ENCODE measurements around the gene GMPR. TPM values are rescaled to one million over a fixed set of nuclear protein-coding genes. Genes with fewer than 3 reads are reported as not detected.
"Not testable (repeated sequence)": the region's sequence is repeated elsewhere in the genome, so short reads cannot be mapped to it uniquely, and the experiment has no call there.

Gene GMPR
- total and polyA plus RNA-seq, 9 donors = 27.0 to 66.6 (median 51.6) TPM

DNA sequence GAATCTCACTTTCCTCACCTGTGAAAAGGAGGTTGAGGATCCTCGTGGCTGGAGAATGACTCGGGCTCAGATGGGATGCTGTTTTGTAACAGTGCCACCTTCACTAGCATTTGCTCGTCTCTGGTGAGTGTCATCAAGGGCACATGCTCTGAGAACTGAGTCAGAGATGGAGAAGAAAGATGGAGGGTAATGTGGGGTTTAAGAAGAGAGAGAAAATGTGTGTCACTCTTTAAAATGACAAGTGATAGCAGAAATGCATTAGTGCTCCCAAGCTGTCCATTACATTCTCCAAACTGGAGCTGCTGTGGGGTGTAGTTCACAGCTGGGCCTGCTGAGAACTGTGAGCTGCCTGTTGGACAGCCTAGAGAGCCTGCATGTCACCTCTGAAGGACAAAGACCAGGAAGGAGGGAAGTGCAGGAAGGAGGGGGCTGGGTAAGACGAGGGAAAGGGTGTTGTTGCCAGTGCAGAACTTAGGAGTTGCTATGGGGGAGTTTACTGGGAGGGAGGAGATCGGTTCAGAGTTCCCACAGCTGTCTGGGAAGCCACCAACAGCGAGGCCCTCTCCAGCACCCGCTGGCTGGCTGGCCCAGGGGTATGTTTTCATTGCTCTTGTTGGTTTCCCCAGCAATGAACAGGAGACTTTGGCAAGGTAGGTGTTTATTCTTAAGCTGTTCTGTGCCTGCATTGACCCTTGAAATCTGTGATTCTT is 19.8 kb downstream of the GMPR start:
- no peak overlapping the region for H3K4me3 ChIP-seq (ENCODE audit: low read length)
- H3K4me1 ChIP-seq (ENCODE audit: control insufficient read depth, insufficient read depth, low read length) = no peaks in the 10 kb centered on the region
- no peak overlapping the region for H3K27ac ChIP-seq (ENCODE audit: low read length)
- no peak for DNase-seq
- no peaks in the 10 kb centered on the region for H3K9me3 ChIP-seq (replicated peaks; ENCODE audit: control insufficient read depth, low read depth, low read length)
- H3K27me3 ChIP-seq (ENCODE audit: control insufficient read depth, insufficient read depth, low read length) = no peaks in the 10 kb centered on the region
- H3K36me3 ChIP-seq (ENCODE audit: control insufficient read depth, insufficient read depth, low read length) = peaks cover 4% of the 10 kb centered on the region
- 57% methylated on average over 5 of the region's 7 CpGs for WGBS (ENCODE audit: insufficient coverage)

GRCh38 chr6:16258709-16259075 is 20.3 kb downstream of the GMPR start:
- peaks cover 4% of the 10 kb centered on the region for H3K36me3 ChIP-seq (ENCODE audit: control insufficient read depth, insufficient read depth, low read length)
- no peaks in the 10 kb centered on the region for H3K9me3 ChIP-seq (replicated peaks; ENCODE audit: control insufficient read depth, low read depth, low read length)
- 51% methylated on average over 4 of the region's 6 CpGs for WGBS (ENCODE audit: insufficient coverage)
- DNase-seq = peak; percentile 51
- no peak overlapping the region for H3K4me3 ChIP-seq (ENCODE audit: low read length)
- H3K4me1 ChIP-seq (ENCODE audit: control insufficient read depth, insufficient read depth, low read length) = no peaks in the 10 kb centered on the region
- H3K27me3 ChIP-seq (ENCODE audit: control insufficient read depth, insufficient read depth, low read length) = no peaks in the 10 kb centered on the region
- H3K27ac ChIP-seq (ENCODE audit: low read length) = no peak overlapping the region

GRCh38 chr6:16259604-16260003 is 21.2 kb downstream of the GMPR start:
- not testable (repeated sequence) for H3K36me3 ChIP-seq (ENCODE audit: control insufficient read depth, insufficient read depth, low read length); H3K4me3 ChIP-seq (ENCODE audit: low read length); H3K27me3 ChIP-seq (ENCODE audit: control insufficient read depth, insufficient read depth, low read length); DNase-seq; H3K4me1 ChIP-seq (ENCODE audit: control insufficient read depth, insufficient read depth, low read length); H3K27ac ChIP-seq (ENCODE audit: low read length); H3K9me3 ChIP-seq (replicated peaks; ENCODE audit: control insufficient read depth, low read depth, low read length)
- WGBS (ENCODE audit: insufficient coverage) = no CpG with 5 or more reads among the region's 3 CpGs

DNA sequence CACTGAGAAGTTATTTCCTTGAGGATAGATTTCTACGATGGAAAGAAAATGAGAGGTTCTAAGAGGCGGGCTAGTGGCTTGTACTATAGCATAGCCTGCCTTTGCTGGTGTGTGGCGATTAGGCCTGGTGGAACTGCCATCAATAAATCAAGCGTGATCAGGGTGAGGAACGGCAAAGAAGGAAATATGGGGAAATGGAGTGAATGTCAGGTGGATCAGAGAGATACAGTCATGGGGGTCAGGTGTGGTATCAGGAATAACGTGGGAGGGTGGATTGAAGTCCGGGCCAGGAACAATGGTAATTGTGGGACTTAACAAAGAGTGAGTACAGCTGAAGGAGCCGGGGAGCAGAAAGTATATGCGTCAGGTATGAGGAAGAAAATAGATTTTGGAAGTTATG is 22.2 kb downstream of the GMPR start:
- H3K4me3 ChIP-seq (ENCODE audit: low read length); H3K27me3 ChIP-seq (ENCODE audit: control insufficient read depth, insufficient read depth, low read length); H3K36me3 ChIP-seq (ENCODE audit: control insufficient read depth, insufficient read depth, low read length); DNase-seq; H3K4me1 ChIP-seq (ENCODE audit: control insufficient read depth, insufficient read depth, low read length); H3K27ac ChIP-seq (ENCODE audit: low read length); H3K9me3 ChIP-seq (replicated peaks; ENCODE audit: control insufficient read depth, low read depth, low read length): not testable (repeated sequence)
- 83% methylated on average over 4 of the region's 9 CpGs for WGBS (ENCODE audit: insufficient coverage)

DNA sequence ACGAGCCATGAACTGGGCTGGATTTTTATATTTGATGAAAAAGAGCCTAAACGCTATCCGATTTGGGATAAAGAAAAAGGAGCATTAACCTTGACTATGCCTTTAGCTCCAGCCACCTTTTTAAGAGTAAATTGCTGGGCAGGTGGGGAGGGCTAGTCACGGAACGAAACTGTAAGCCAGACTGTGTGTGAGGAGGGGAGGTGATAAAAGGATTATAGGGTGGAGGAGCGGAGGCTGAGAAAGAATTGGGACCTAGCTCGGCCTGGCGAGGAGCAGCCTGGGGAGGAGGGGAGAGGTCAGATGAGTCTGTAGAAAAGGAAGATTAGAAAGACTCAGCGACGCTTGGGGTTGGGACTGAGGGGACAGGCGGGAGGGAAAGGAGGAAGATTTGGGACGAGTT is 24.4 kb downstream of the GMPR start:
- DNase-seq; H3K4me3 ChIP-seq (ENCODE audit: low read length); H3K27me3 ChIP-seq (ENCODE audit: control insufficient read depth, insufficient read depth, low read length); H3K36me3 ChIP-seq (ENCODE audit: control insufficient read depth, insufficient read depth, low read length); H3K4me1 ChIP-seq (ENCODE audit: control insufficient read depth, insufficient read depth, low read length); H3K27ac ChIP-seq (ENCODE audit: low read length); H3K9me3 ChIP-seq (replicated peaks; ENCODE audit: control insufficient read depth, low read depth, low read length): not testable (repeated sequence)
- 59% methylated on average over 9 of the region's 12 CpGs for WGBS (ENCODE audit: insufficient coverage)

GRCh38 chr6:16263464-16264099 is 25.2 kb downstream of the GMPR start:
- not testable (repeated sequence) for H3K27ac ChIP-seq (ENCODE audit: low read length); H3K9me3 ChIP-seq (replicated peaks; ENCODE audit: control insufficient read depth, low read depth, low read length); H3K4me1 ChIP-seq (ENCODE audit: control insufficient read depth, insufficient read depth, low read length); H3K36me3 ChIP-seq (ENCODE audit: control insufficient read depth, insufficient read depth, low read length); H3K27me3 ChIP-seq (ENCODE audit: control insufficient read depth, insufficient read depth, low read length); H3K4me3 ChIP-seq (ENCODE audit: low read length); DNase-seq
- whole genome bisulfite sequencing (ENCODE audit: insufficient coverage) = 88% methylated on average over 12 of the region's 13 CpGs

DNA sequence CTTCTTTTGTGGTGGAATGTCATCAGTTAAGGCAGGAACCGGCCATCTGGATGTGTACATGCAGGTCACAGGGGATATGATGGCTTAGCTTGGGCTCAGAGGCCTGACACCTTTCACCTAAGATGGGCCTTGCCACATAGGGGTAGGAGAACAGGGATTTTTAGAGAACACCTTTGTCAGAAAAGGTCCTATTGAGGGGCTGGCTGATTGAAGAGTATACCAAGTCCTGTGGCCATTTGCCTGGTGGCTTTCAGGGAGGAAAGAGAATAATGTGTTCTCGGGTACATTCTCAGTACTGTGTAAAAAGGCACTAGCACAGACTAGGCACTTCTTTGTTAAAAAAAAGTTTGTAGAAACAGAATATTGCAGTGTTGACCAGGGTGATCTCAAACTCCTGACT is 26.4 kb downstream of the GMPR start:
- H3K27ac ChIP-seq (ENCODE audit: low read length) = no peak overlapping the region

DNA sequence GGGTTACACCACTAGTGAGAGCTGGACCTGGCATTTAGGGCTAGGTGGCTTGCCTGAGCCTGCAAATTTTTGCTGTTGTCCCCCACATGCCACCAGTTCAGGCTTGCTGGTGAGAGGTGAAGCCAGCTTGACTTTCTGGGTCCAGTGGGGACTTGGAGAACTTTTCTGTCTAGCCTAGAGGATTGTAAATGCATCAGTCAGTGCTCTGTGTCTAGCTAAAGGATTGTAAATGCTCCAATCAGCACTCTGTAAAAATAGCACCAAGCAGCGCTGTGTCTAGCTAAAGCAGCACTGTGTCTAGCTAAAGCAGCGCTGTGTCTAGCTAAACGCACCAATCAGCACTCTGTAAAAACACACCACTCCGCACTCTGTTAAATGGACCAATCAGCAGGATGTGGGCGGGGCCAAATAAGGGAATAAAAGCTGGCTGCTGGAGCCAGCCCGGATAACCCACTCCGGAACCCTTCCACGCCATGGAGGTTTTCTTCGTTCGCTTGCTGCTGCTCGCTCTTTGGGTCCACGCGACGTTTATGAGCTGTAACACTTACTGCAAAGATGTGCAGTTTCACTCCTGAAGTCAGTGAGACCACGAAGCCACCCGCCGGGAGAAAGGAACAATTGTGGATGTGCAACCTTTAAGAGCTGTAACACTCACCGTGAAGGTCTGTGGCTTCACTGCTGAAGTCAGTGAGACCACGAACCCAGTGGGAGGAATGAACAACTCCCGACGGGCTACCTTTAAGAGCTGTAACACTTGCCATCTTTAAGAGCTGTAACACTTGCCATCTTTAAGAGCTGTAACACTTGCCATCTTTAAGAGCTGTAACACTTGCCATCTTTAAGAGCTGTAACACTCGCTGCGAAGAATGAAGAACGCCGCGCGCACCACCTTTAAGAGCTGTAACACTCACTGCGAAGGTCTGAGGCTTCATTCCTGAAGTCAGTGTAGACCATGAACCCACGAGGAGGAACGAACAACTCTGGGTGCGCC is 27.3 kb downstream of the GMPR start:
- no peak overlapping the region for H3K4me3 ChIP-seq (ENCODE audit: low read length)
- H3K27me3 ChIP-seq (ENCODE audit: control insufficient read depth, insufficient read depth, low read length) = no peaks in the 10 kb centered on the region
- H3K4me1 ChIP-seq (ENCODE audit: control insufficient read depth, insufficient read depth, low read length) = no peaks in the 10 kb centered on the region
- H3K27ac ChIP-seq (ENCODE audit: low read length) = no peak overlapping the region
- 93% methylated on average over 29 of the region's 31 CpGs for WGBS (ENCODE audit: insufficient coverage)
- no peaks in the 10 kb centered on the region for H3K36me3 ChIP-seq (ENCODE audit: control insufficient read depth, insufficient read depth, low read length)
- no peak for DNase-seq
- H3K9me3 ChIP-seq (replicated peaks; ENCODE audit: control insufficient read depth, low read depth, low read length) = no peaks in the 10 kb centered on the region

More for the DNA sequence above, 26.4 kb downstream of the GMPR start:
- DNase-seq = no peak
- WGBS (ENCODE audit: insufficient coverage) = 100% methylated on average over 1 of the region's 2 CpGs
- H3K36me3 ChIP-seq (ENCODE audit: control insufficient read depth, insufficient read depth, low read length) = no peaks in the 10 kb centered on the region
- no peak overlapping the region for H3K4me3 ChIP-seq (ENCODE audit: low read length)
- no peaks in the 10 kb centered on the region for H3K27me3 ChIP-seq (ENCODE audit: control insufficient read depth, insufficient read depth, low read length)
- H3K9me3 ChIP-seq (replicated peaks; ENCODE audit: control insufficient read depth, low read depth, low read length) = no peaks in the 10 kb centered on the region
- H3K4me1 ChIP-seq (ENCODE audit: control insufficient read depth, insufficient read depth, low read length) = no peaks in the 10 kb centered on the region

GRCh38 chr6:16267428-16268263 is 29.3 kb downstream of the GMPR start:
- Histone ChIP-seq H3K4me1 (ENCODE audit: control insufficient read depth, insufficient read depth, low read length) (no peaks in the 10 kb centered on the region), H3K9me3 (replicated peaks; ENCODE audit: control insufficient read depth, low read depth, low read length) (no peaks in the 10 kb centered on the region), H3K4me3 (ENCODE audit: low read length) (no peak overlapping the region), H3K36me3 (ENCODE audit: control insufficient read depth, insufficient read depth, low read length) (no peaks in the 10 kb centered on the region), H3K27me3 (ENCODE audit: control insufficient read depth, insufficient read depth, low read length) (no peaks in the 10 kb centered on the region), H3K27ac (ENCODE audit: low read length) (no peak overlapping the region)
- WGBS (ENCODE audit: insufficient coverage) = 90% methylated on average over 21 of the region's 23 CpGs
- DNase-seq = no peak

All from muscle of leg (tissue), 11 donors.